Sigmoid colon (tissue), 4 donors: ENCODE measurements around the gene MACROD2.

Experiments
- EP300 ChIP-seq, 4 donors: sonication (generic); formaldehyde crosslinking; IDR thresholded peaks; one replicate each; pipeline ENCODE4 v1.6.1; 2017; ENCODE audit warnings: antibody characterized with exemption in 4 of 4
- POLR2AphosphoS5 ChIP-seq, 4 donors: sonication (generic); formaldehyde crosslinking; IDR thresholded peaks; one replicate each; pipeline ENCODE4 v1.6.1; 2017; ENCODE audit warnings: antibody characterized with exemption in 4 of 4
- TF ChIP-seq, protein P1 (sequence below), 4 experiments: fragments of 450-650 bp in 3 of 4; fragments of 200-600 bp in 1 of 4; IDR thresholded peaks; one replicate each; pipeline ENCODE4 v1.5.1; 2016 to 2019; ENCODE audit warnings: antibody characterized with exemption in 4 of 4, mild to moderate bottlenecking in 3 of 4, moderate library complexity in 2 of 4

DNA sequence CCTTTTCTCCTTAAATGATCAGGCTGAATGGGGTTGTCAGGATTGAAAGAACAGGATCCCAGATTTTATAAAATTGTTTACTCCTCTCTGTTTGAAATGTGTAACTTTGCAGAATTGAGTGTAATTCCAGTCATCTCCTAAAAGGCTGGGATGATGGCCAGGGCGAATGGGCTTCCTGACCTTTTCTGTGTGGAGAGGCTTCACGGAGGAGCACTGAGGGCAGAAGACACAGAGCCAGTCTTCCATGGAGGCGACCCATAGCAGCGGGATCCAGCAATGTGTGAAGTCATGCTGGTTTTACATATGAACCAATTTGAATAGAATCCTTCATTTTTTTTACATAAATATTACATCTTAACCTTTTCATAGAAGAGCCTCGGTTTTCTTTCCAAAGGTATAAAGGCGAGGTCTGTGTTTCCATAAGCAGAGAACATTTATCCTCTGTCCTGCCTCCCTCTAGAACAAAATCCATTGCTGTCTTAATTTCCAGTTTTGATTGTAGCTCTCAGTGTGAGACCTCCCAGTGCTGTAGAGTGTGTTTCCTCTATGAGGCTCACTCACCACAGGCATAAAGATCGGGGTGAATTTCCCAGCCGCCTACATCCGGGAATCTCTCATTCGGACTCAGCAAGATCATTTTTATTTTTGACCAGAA is 711.8 kb downstream of the MACROD2 start:
- TF ChIP-seq, protein P1, sequence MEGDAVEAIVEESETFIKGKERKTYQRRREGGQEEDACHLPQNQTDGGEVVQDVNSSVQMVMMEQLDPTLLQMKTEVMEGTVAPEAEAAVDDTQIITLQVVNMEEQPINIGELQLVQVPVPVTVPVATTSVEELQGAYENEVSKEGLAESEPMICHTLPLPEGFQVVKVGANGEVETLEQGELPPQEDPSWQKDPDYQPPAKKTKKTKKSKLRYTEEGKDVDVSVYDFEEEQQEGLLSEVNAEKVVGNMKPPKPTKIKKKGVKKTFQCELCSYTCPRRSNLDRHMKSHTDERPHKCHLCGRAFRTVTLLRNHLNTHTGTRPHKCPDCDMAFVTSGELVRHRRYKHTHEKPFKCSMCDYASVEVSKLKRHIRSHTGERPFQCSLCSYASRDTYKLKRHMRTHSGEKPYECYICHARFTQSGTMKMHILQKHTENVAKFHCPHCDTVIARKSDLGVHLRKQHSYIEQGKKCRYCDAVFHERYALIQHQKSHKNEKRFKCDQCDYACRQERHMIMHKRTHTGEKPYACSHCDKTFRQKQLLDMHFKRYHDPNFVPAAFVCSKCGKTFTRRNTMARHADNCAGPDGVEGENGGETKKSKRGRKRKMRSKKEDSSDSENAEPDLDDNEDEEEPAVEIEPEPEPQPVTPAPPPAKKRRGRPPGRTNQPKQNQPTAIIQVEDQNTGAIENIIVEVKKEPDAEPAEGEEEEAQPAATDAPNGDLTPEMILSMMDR (IDR thresholded peaks at IDR 0.05): no peak
- TF ChIP-seq EP300 (IDR thresholded peaks at IDR 0.05) (no peak), POLR2AphosphoS5 (IDR thresholded peaks at IDR 0.05) (no peak)
